ENCODE results near the gene CAPN7.

The CAPN7 gene

DNA sequence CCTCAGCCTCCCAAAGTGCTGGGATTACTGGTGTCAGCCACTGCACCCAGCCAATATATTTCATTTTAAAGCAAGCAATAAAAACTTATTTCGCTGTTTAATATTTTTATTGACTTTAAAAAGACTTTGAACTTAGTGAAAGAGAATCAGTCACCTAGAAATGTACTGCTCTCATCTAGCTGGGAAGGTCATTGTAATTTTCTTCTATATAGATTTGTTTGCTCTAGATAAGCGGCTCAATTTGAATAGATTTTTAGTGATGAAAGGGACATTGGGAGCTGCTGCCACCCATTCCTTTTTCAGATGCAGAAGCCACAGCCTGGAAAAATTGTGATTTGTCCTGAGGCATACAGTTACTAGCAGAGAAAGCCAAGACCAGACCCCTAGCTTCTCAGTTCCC lies 40.1 kb downstream of the CAPN7 start:
- H3K36me3 ChIP-seq (ENCODE audit: insufficient read depth, low read length) = peaks cover 3% of the 10 kb centered on the region; the same call in 1 of the 2 replicates
- DNase-seq (ENCODE audit: low read depth, low spot score) = no peak
- H3K4me3 ChIP-seq = no peak overlapping the region
- no peak overlapping the region for H3K9ac ChIP-seq (ENCODE audit: insufficient read length)
- no peaks in the 10 kb centered on the region for H3K9me3 ChIP-seq (ENCODE audit: low read depth, low read length)
- H3K27ac ChIP-seq = no peak overlapping the region
- no peak for TF ChIP-seq EZH2 (IDR thresholded peaks at IDR 0.05)
- no peak for TF ChIP-seq FOXP2 (optimal IDR thresholded peaks at IDR 0.05; ENCODE audit: control extremely low read depth, extremely low read length, insufficient read depth)
- no peak for TF ChIP-seq POLR2AphosphoS5 (IDR thresholded peaks at IDR 0.05; ENCODE audit: borderline replicate concordance, low read depth, low read length)

DNA sequence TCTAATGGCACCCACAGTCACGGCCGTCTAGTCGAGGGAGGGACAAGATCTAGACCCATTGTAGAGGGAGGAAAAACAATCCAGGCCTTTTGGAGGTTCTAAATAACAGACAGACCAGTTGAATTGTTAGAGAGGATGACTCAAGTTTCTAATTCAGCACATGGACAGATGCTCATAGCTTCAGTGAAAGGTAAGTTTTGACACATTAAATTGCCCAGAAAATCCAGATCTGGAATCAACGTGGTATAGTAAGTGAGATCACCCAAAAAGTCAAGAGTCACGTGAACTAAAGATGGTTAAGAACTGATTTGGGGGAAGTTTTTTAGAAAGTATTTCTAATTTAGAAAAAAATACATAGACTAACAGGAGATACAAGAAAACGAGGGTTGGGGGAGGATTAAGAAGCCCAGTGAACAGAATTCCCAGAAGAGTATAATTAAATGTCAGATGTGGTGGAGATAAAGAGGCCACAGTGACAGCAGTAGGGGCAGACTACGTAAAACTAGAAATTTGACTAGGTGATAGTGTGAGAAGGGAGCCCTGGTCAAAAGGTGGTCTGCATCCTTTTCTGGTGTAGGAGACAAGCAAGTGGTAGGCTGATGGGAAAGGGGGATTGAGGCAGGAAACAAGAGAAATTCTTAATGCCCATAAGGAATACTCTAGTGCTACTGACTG lies 47.1 kb downstream of the CAPN7 start:
- Histone ChIP-seq H3K36me3 (ENCODE audit: insufficient read depth, low read length) (peaks cover 7% of the 10 kb centered on the region; the same call in 1 of the 2 replicates), H3K27ac (no peak overlapping the region), H3K9ac (ENCODE audit: insufficient read length) (no peak overlapping the region), H3K4me3 (no peak overlapping the region), H3K9me3 (ENCODE audit: low read depth, low read length) (no peaks in the 10 kb centered on the region)
- TF ChIP-seq EZH2 (IDR thresholded peaks at IDR 0.05) (no peak), FOXP2 (optimal IDR thresholded peaks at IDR 0.05; ENCODE audit: control extremely low read depth, extremely low read length, insufficient read depth) (no peak), POLR2AphosphoS5 (IDR thresholded peaks at IDR 0.05; ENCODE audit: borderline replicate concordance, low read depth, low read length) (no peak)
- no peak for DNase-seq (ENCODE audit: low read depth, low spot score)

DNA sequence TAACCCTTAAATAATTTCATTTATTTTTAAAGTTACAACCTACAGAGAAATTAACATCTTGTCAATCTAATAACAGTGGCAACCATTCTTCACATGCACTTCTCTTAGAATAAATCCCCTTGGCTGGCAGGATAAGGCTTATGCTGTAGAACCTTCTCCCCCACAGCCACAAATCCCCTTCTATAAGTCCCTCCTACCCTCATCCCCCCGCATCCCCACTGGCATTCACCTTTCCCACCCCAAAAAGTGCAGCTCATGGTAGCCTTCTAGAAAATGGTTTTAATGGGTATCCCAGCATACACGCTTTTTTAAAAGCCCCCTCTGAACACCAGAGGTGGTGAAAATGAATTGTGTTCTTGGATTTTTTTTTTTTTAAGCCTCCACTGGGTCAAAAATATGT lies 49.2 kb downstream of the CAPN7 start:
- Histone ChIP-seq H3K9ac (ENCODE audit: insufficient read length) (no peak overlapping the region), H3K9me3 (ENCODE audit: low read depth, low read length) (no peaks in the 10 kb centered on the region), H3K4me3 (no peak overlapping the region), H3K27ac (no peak overlapping the region), H3K36me3 (ENCODE audit: insufficient read depth, low read length) (peaks cover 7% of the 10 kb centered on the region; the same call in 1 of the 2 replicates)
- TF ChIP-seq FOXP2 (optimal IDR thresholded peaks at IDR 0.05; ENCODE audit: control extremely low read depth, extremely low read length, insufficient read depth) (no peak), EZH2 (IDR thresholded peaks at IDR 0.05) (no peak), POLR2AphosphoS5 (IDR thresholded peaks at IDR 0.05; ENCODE audit: borderline replicate concordance, low read depth, low read length) (no peak)
- DNase-seq (ENCODE audit: low read depth, low spot score) = no peak

- H3K27ac ChIP-seq = no peak overlapping the region
- H3K9me3 ChIP-seq (ENCODE audit: low read depth, low read length) = no peaks in the 10 kb centered on the region
- H3K36me3 ChIP-seq (ENCODE audit: insufficient read depth, low read length) = no peaks in the 10 kb centered on the region; the same call in 1 of the 2 replicates
- no peak overlapping the region for H3K4me3 ChIP-seq
- no peak for TF ChIP-seq EZH2 (IDR thresholded peaks at IDR 0.05)
- TF ChIP-seq POLR2AphosphoS5 (IDR thresholded peaks at IDR 0.05; ENCODE audit: borderline replicate concordance, low read depth, low read length) = no peak
- TF ChIP-seq FOXP2 (optimal IDR thresholded peaks at IDR 0.05; ENCODE audit: control extremely low read depth, extremely low read length, insufficient read depth) = no peak
- DNase-seq (ENCODE audit: low read depth, low spot score) = no peak
- no peak overlapping the region for H3K9ac ChIP-seq (ENCODE audit: insufficient read length)
These were observed 50.9 kb downstream of the CAPN7 start for GRCh38 chr3:15256861-15257341.

- H3K36me3 ChIP-seq (ENCODE audit: insufficient read depth, low read length) = no peaks in the 10 kb centered on the region; the same call in 1 of the 2 replicates
- H3K4me3 ChIP-seq = no peak overlapping the region
These were observed 52.7 kb downstream of the CAPN7 start for GRCh38 chr3:15258720-15259119.

DNA sequence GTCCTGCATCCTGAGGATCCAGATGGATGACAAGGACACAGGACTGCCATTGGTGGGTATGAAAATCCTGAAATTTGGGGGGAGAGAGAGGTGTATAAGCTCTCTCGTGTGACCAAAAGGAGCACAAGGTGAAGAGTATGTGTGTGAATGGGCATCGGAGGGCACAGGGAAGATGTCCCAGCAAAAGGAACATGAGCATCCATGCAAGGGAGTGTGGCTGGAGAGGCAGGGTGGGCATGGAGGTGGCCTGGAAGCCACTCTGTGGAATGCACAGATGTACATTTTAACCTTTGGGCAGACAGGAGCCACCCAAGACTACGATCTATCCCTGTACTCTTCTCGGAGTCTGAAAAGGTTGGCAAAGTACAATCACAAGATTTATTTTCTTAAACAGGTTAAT lies 54.5 kb downstream of the CAPN7 start:
- no peak for DNase-seq (ENCODE audit: low read depth, low spot score)
- H3K4me3 ChIP-seq = no peak overlapping the region
- no peak for TF ChIP-seq FOXP2 (optimal IDR thresholded peaks at IDR 0.05; ENCODE audit: control extremely low read depth, extremely low read length, insufficient read depth)
- no peak overlapping the region for H3K9ac ChIP-seq (ENCODE audit: insufficient read length)
- H3K36me3 ChIP-seq (ENCODE audit: insufficient read depth, low read length) = no peaks in the 10 kb centered on the region; the same call in 1 of the 2 replicates
- H3K27ac ChIP-seq = no peak overlapping the region
- no peaks in the 10 kb centered on the region for H3K9me3 ChIP-seq (ENCODE audit: low read depth, low read length)

More at GRCh38 chr3:15258720-15259119, 52.7 kb downstream of the CAPN7 start:
- Histone ChIP-seq H3K9me3 (ENCODE audit: low read depth, low read length) (no peaks in the 10 kb centered on the region), H3K27ac (no peak overlapping the region), H3K9ac (ENCODE audit: insufficient read length) (no peak overlapping the region)
- TF ChIP-seq POLR2AphosphoS5 (IDR thresholded peaks at IDR 0.05; ENCODE audit: borderline replicate concordance, low read depth, low read length) (no peak), FOXP2 (optimal IDR thresholded peaks at IDR 0.05; ENCODE audit: control extremely low read depth, extremely low read length, insufficient read depth) (no peak), EZH2 (IDR thresholded peaks at IDR 0.05) (no peak)
- no peak for DNase-seq (ENCODE audit: low read depth, low spot score)

DNA sequence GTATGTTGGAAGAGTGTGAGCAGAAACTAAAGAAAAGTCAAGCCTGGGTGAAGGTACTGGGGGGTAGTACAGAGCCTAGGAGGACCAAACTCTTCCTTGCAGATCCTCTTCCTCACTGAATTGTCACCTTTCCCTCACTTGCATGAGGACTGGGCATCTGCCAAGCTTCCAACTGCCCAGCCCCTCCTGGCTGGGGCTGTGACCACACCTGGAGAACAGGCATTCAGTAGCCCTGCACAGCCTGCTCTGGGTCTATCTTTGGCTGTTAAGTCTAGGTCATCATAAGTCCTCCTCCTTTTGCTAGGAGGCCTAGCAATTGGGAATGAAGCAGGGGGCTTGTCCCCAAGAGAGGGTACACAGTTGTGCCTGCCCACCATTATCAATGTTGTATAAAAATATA lies 55.2 kb downstream of the CAPN7 start:
- Histone ChIP-seq H3K27ac (no peak overlapping the region), H3K36me3 (ENCODE audit: insufficient read depth, low read length) (no peaks in the 10 kb centered on the region), H3K9me3 (ENCODE audit: low read depth, low read length) (no peaks in the 10 kb centered on the region), H3K9ac (ENCODE audit: insufficient read length) (no peak overlapping the region), H3K4me3 (no peak overlapping the region)
- DNase-seq (ENCODE audit: low read depth, low spot score) = no peak
- TF ChIP-seq POLR2AphosphoS5 (IDR thresholded peaks at IDR 0.05; ENCODE audit: borderline replicate concordance, low read depth, low read length) = no peak
- no peak for TF ChIP-seq EZH2 (IDR thresholded peaks at IDR 0.05)
- no peak for TF ChIP-seq FOXP2 (optimal IDR thresholded peaks at IDR 0.05; ENCODE audit: control extremely low read depth, extremely low read length, insufficient read depth)

DNA sequence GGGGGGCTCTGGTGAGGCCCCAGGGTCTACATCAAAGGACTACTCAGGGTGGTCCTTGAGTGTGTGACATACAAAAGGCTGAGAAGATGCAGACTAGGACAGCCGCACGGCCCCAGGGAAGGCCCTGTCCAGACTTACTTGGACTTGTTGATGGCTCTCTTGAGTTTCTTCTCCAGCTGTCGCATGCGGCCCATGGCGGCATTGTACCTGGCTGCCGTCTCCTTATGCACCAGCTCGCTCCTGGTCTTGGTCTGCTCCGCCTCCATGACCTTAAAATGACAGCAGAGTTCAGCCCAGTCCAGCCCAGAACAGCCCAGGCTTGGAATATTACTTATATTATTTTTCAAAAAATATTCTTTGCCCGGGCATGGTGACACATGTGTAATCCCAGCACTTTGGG lies 56.0 kb downstream of the CAPN7 start:
- Histone ChIP-seq H3K36me3 (ENCODE audit: insufficient read depth, low read length) (no peaks in the 10 kb centered on the region), H3K9ac (ENCODE audit: insufficient read length) (no peak overlapping the region), H3K4me3 (no peak overlapping the region), H3K27ac (no peak overlapping the region), H3K9me3 (ENCODE audit: low read depth, low read length) (no peaks in the 10 kb centered on the region)
- no peak for DNase-seq (ENCODE audit: low read depth, low spot score)
- TF ChIP-seq EZH2 (IDR thresholded peaks at IDR 0.05) = no peak
- no peak for TF ChIP-seq FOXP2 (optimal IDR thresholded peaks at IDR 0.05; ENCODE audit: control extremely low read depth, extremely low read length, insufficient read depth)
- TF ChIP-seq POLR2AphosphoS5 (IDR thresholded peaks at IDR 0.05; ENCODE audit: borderline replicate concordance, low read depth, low read length) = no peak

DNA sequence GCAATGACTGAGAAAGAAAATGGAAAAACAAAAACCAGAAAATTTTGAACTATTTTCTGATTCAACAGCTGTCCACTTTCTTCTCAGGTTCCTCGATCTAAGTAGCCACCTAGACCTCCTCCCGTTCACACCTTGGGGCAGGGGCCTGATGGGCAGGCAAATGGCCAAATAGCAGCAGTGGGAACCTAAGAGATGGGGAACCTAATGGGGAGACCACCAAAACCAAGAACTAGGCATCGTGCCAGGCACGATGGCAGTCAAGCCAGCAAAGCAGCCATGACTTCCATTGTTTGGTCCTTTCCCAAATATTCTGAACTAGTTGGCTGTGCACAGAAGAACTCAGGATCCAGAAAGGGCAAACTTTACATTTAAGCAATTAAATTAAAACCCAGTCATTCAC lies 57.1 kb downstream of the CAPN7 start:
- H3K9me3 ChIP-seq (ENCODE audit: low read depth, low read length) = no peaks in the 10 kb centered on the region
- H3K9ac ChIP-seq (ENCODE audit: insufficient read length) = no peak overlapping the region
- H3K36me3 ChIP-seq (ENCODE audit: insufficient read depth, low read length) = no peaks in the 10 kb centered on the region
- TF ChIP-seq POLR2AphosphoS5 (IDR thresholded peaks at IDR 0.05; ENCODE audit: borderline replicate concordance, low read depth, low read length) (no peak), EZH2 (IDR thresholded peaks at IDR 0.05) (no peak), FOXP2 (optimal IDR thresholded peaks at IDR 0.05; ENCODE audit: control extremely low read depth, extremely low read length, insufficient read depth) (no peak)
- no peak overlapping the region for H3K27ac ChIP-seq
- DNase-seq (ENCODE audit: low read depth, low spot score) = no peak
- H3K4me3 ChIP-seq = no peak overlapping the region
